Measurements from ENCODE around the gene RPL28.
"Not testable (repeated sequence)": the region's sequence is repeated elsewhere in the genome, so short reads cannot be mapped to it uniquely, and the experiment has no call there.

RPL28 gene

GRCh38 chr19:55407800-55408532 is 22.2 kb downstream of the RPL28 start:
- peaks cover 9% of the 10 kb centered on the region for H3K79me1 ChIP-seq (ENCODE audit: low read depth, low read length)
- peak overlapping the region; percentile 86 for H3K4me2 ChIP-seq (ENCODE audit: insufficient read depth, low read length, poor library complexity, severe bottlenecking)
- peak overlapping the region; percentile 98 for H3K23ac ChIP-seq (ENCODE audit: low read depth, low read length, poor library complexity)
- H3K27ac ChIP-seq (replicated peaks; ENCODE audit: low read length) = peak overlapping the region; percentile 98
- peak overlapping the region; percentile 94 for H2AFZ ChIP-seq (ENCODE audit: low read length)
- no peaks in the 10 kb centered on the region for H3K27me3 ChIP-seq (ENCODE audit: control insufficient read depth in 3 of 3, insufficient read depth in 3 of 3, low read depth in 1 of 3, low read length in 3 of 3)
- DNase-seq (ENCODE audit: low spot score) = peak; percentile 98
- H4K91ac ChIP-seq (ENCODE audit: low read depth, low read length, poor library complexity) = peak overlapping the region; percentile 90
- no peak overlapping the region for H3K14ac ChIP-seq (ENCODE audit: low read length)
- peak overlapping the region; percentile 88 for H2BK5ac ChIP-seq (ENCODE audit: low read length)
- peak overlapping the region; percentile 51 for H3K9ac ChIP-seq (ENCODE audit: low read depth, low read length, poor library complexity)
- H3K18ac ChIP-seq (ENCODE audit: low read length) = peak overlapping the region; percentile 94
- peak overlapping the region; percentile 76 to 98 for H3K4me3 ChIP-seq (ENCODE audit: low read length in 2 of 2)
- no peak overlapping the region for H2BK12ac ChIP-seq (ENCODE audit: low read length)
- peak overlapping the region; percentile 95 for H2AK5ac ChIP-seq (ENCODE audit: low read depth, low read length)
- H2BK120ac ChIP-seq (ENCODE audit: low read depth, low read length) = no peak overlapping the region
- peaks cover 28 to 36% of the 10 kb centered on the region in 2 donors for H3K36me3 ChIP-seq (replicated peaks in 1 of 2; ENCODE audit: control insufficient read depth in 2 of 2, insufficient read depth in 2 of 2, low read length in 2 of 2)
- H3K4ac ChIP-seq (ENCODE audit: low read length) = no peak overlapping the region
- WGBS, 2 donors (ENCODE audit: extremely low coverage in 2 of 2, insufficient read length in 2 of 2, insufficient replicate concordance in 1 of 2) = no CpG with 5 or more reads among the region's 72 CpGs
- peak overlapping the region; percentile 13 for H2BK15ac ChIP-seq (ENCODE audit: low read length)
- H4K8ac ChIP-seq (ENCODE audit: low read depth, low read length) = peak overlapping the region; percentile 99
- H3K4me1 ChIP-seq (ENCODE audit: control insufficient read depth in 2 of 2, insufficient read depth in 1 of 2, low read depth in 1 of 2, low read length in 2 of 2) = peaks cover 19 to 20% of the 10 kb centered on the region in 2 donors
- H3K9me3 ChIP-seq (replicated peaks in 1 of 2; ENCODE audit: control insufficient read depth in 2 of 2, insufficient read depth in 1 of 2, low read depth in 1 of 2, low read length in 2 of 2) = peaks cover 5 to 19% of the 10 kb centered on the region in 2 donors

GRCh38 chr19:55408533-55408872 is 22.8 kb downstream of the RPL28 start:
- Histone ChIP-seq H2AFZ (ENCODE audit: low read length) (peak overlapping the region; percentile 94), H3K9ac (ENCODE audit: low read depth, low read length, poor library complexity) (no peak overlapping the region), H3K27me3 (ENCODE audit: control insufficient read depth in 3 of 3, insufficient read depth in 3 of 3, low read depth in 1 of 3, low read length in 3 of 3) (no peaks in the 10 kb centered on the region), H3K14ac (ENCODE audit: low read length) (no peak overlapping the region), H3K4me1 (ENCODE audit: control insufficient read depth in 2 of 2, insufficient read depth in 1 of 2, low read depth in 1 of 2, low read length in 2 of 2) (peaks cover 19 to 20% of the 10 kb centered on the region in 2 donors), H3K79me1 (ENCODE audit: low read depth, low read length) (peaks cover 9% of the 10 kb centered on the region), H4K8ac (ENCODE audit: low read depth, low read length) (peak overlapping the region; percentile 99), H3K9me3 (replicated peaks in 1 of 2; ENCODE audit: control insufficient read depth in 2 of 2, insufficient read depth in 1 of 2, low read depth in 1 of 2, low read length in 2 of 2) (peaks cover 5 to 19% of the 10 kb centered on the region in 2 donors), H3K18ac (ENCODE audit: low read length) (peak overlapping the region; percentile 68), H3K23ac (ENCODE audit: low read depth, low read length, poor library complexity) (no peak overlapping the region), H3K4me2 (ENCODE audit: insufficient read depth, low read length, poor library complexity, severe bottlenecking) (peak overlapping the region; percentile 63), H2BK15ac (ENCODE audit: low read length) (peak overlapping the region; percentile 13), H3K4me3 (ENCODE audit: low read length in 2 of 2) (peak overlapping the region; percentile 33 to 38), H2BK5ac (ENCODE audit: low read length) (no peak overlapping the region), H2BK120ac (ENCODE audit: low read depth, low read length) (no peak overlapping the region), H3K36me3 (replicated peaks in 1 of 2; ENCODE audit: control insufficient read depth in 2 of 2, insufficient read depth in 2 of 2, low read length in 2 of 2) (peaks cover 23 to 31% of the 10 kb centered on the region in 2 donors), H4K91ac (ENCODE audit: low read depth, low read length, poor library complexity) (peak overlapping the region; percentile 39), H2AK5ac (ENCODE audit: low read depth, low read length) (peak overlapping the region; percentile 95), H3K27ac (replicated peaks; ENCODE audit: low read length) (peak overlapping the region; percentile 97), H3K4ac (ENCODE audit: low read length) (peak overlapping the region; percentile 28), H2BK12ac (ENCODE audit: low read length) (no peak overlapping the region)
- DNase-seq (ENCODE audit: low spot score) = no peak
- WGBS, 2 donors (ENCODE audit: extremely low coverage in 2 of 2, insufficient read length in 2 of 2, insufficient replicate concordance in 1 of 2) = no CpG with 5 or more reads among the region's 9 CpGs

GRCh38 chr19:55409179-55409578 is 23.4 kb downstream of the RPL28 start:
- not testable (repeated sequence) for H3K79me1 ChIP-seq (ENCODE audit: low read depth, low read length); H4K8ac ChIP-seq (ENCODE audit: low read depth, low read length); H3K23ac ChIP-seq (ENCODE audit: low read depth, low read length, poor library complexity); H2BK5ac ChIP-seq (ENCODE audit: low read length); H3K27me3 ChIP-seq (ENCODE audit: control insufficient read depth in 3 of 3, insufficient read depth in 3 of 3, low read depth in 1 of 3, low read length in 3 of 3); H3K27ac ChIP-seq (replicated peaks; ENCODE audit: low read length); H3K14ac ChIP-seq (ENCODE audit: low read length); H3K4me3 ChIP-seq (ENCODE audit: low read length in 2 of 2); H2AFZ ChIP-seq (ENCODE audit: low read length); H2BK120ac ChIP-seq (ENCODE audit: low read depth, low read length); H2BK12ac ChIP-seq (ENCODE audit: low read length); DNase-seq (ENCODE audit: low spot score); H4K91ac ChIP-seq (ENCODE audit: low read depth, low read length, poor library complexity); H3K4me2 ChIP-seq (ENCODE audit: insufficient read depth, low read length, poor library complexity, severe bottlenecking); H3K4ac ChIP-seq (ENCODE audit: low read length); H2BK15ac ChIP-seq (ENCODE audit: low read length); H3K9ac ChIP-seq (ENCODE audit: low read depth, low read length, poor library complexity); H3K18ac ChIP-seq (ENCODE audit: low read length); H2AK5ac ChIP-seq (ENCODE audit: low read depth, low read length)
- WGBS, 2 donors (ENCODE audit: extremely low coverage in 2 of 2, insufficient read length in 2 of 2, insufficient replicate concordance in 1 of 2) = no CpG with 5 or more reads among the region's 8 CpGs
- Histone ChIP-seq H3K36me3 (replicated peaks in 1 of 2; ENCODE audit: control insufficient read depth in 2 of 2, insufficient read depth in 2 of 2, low read length in 2 of 2) (peaks cover 19 to 25% of the 10 kb centered on the region in 2 donors), H3K4me1 (ENCODE audit: control insufficient read depth in 2 of 2, insufficient read depth in 1 of 2, low read depth in 1 of 2, low read length in 2 of 2) (peaks cover 19 to 20% of the 10 kb centered on the region in 2 donors), H3K9me3 (replicated peaks in 1 of 2; ENCODE audit: control insufficient read depth in 2 of 2, insufficient read depth in 1 of 2, low read depth in 1 of 2, low read length in 2 of 2) (peaks cover 5 to 19% of the 10 kb centered on the region in 2 donors)

- Histone ChIP-seq H2BK12ac (ENCODE audit: low read length) (no peak overlapping the region), H3K4me2 (ENCODE audit: insufficient read depth, low read length, poor library complexity, severe bottlenecking) (no peak overlapping the region), H3K18ac (ENCODE audit: low read length) (no peak overlapping the region), H2BK120ac (ENCODE audit: low read depth, low read length) (no peak overlapping the region), H3K9me3 (replicated peaks in 1 of 2; ENCODE audit: control insufficient read depth in 2 of 2, insufficient read depth in 1 of 2, low read depth in 1 of 2, low read length in 2 of 2) (peaks cover 5 to 19% of the 10 kb centered on the region in 2 donors), H3K4ac (ENCODE audit: low read length) (no peak overlapping the region), H4K8ac (ENCODE audit: low read depth, low read length) (no peak overlapping the region), H3K79me1 (ENCODE audit: low read depth, low read length) (peaks cover 7% of the 10 kb centered on the region), H3K27ac (replicated peaks; ENCODE audit: low read length) (no peak overlapping the region), H2AK5ac (ENCODE audit: low read depth, low read length) (no peak overlapping the region), H3K9ac (ENCODE audit: low read depth, low read length, poor library complexity) (no peak overlapping the region), H3K27me3 (ENCODE audit: control insufficient read depth in 3 of 3, insufficient read depth in 3 of 3, low read depth in 1 of 3, low read length in 3 of 3) (no peaks in the 10 kb centered on the region), H4K91ac (ENCODE audit: low read depth, low read length, poor library complexity) (no peak overlapping the region), H3K23ac (ENCODE audit: low read depth, low read length, poor library complexity) (no peak overlapping the region), H2BK15ac (ENCODE audit: low read length) (no peak overlapping the region), H3K4me1 (ENCODE audit: control insufficient read depth in 2 of 2, insufficient read depth in 1 of 2, low read depth in 1 of 2, low read length in 2 of 2) (peaks cover 19 to 20% of the 10 kb centered on the region in 2 donors), H2BK5ac (ENCODE audit: low read length) (no peak overlapping the region), H3K4me3 (ENCODE audit: low read length in 2 of 2) (no peak overlapping the region), H2AFZ (ENCODE audit: low read length) (no peak overlapping the region), H3K36me3 (replicated peaks in 1 of 2; ENCODE audit: control insufficient read depth in 2 of 2, insufficient read depth in 2 of 2, low read length in 2 of 2) (peaks cover 13 to 18% of the 10 kb centered on the region in 2 donors), H3K14ac (ENCODE audit: low read length) (no peak overlapping the region)
- WGBS, 2 donors (ENCODE audit: extremely low coverage in 2 of 2, insufficient read length in 2 of 2, insufficient replicate concordance in 1 of 2) = no CpG with 5 or more reads among the region's 2 CpGs
- DNase-seq (ENCODE audit: low spot score) = no peak
Observed at GRCh38 chr19:55410168-55410567, 24.4 kb downstream of the RPL28 start.

Measured in neuronal stem cell (in vitro differentiated cells).